Measurements from ENCODE around the gene DNAAF2.

Gene DNAAF2

GRCh38 chr14:49654511-49654910 is 19.5 kb upstream of the DNAAF2 start:
- DNase-seq (ENCODE audit: low read depth), result no peak
- no peak for TF ChIP-seq CTCF (conservative IDR thresholded peaks at IDR 0.05; ENCODE audit: low read depth, low read length)
- no peak overlapping the region for H3K4me3 ChIP-seq (ENCODE audit: low read length)

GRCh38 chr14:49653508-49653907 is 18.5 kb upstream of the DNAAF2 start:
- H3K4me3 ChIP-seq (ENCODE audit: low read length), result no peak overlapping the region
- DNase-seq (ENCODE audit: low read depth), result no peak
- no peak for TF ChIP-seq CTCF (conservative IDR thresholded peaks at IDR 0.05; ENCODE audit: low read depth, low read length)

GRCh38 chr14:49642163-49642562 is 7.1 kb upstream of the DNAAF2 start:
- no peak for DNase-seq (ENCODE audit: low read depth)
- no peak for TF ChIP-seq CTCF (conservative IDR thresholded peaks at IDR 0.05; ENCODE audit: low read depth, low read length)
- no peak overlapping the region for H3K4me3 ChIP-seq (ENCODE audit: low read length)

- DNase-seq (ENCODE audit: low read depth), result no peak
- no peak overlapping the region for H3K4me3 ChIP-seq (ENCODE audit: low read length)
- TF ChIP-seq CTCF (conservative IDR thresholded peaks at IDR 0.05; ENCODE audit: low read depth, low read length), result no peak
Measured at GRCh38 chr14:49641697-49642129, 6.7 kb upstream of the DNAAF2 start.

GRCh38 chr14:49640540-49641417 is 5.7 kb upstream of the DNAAF2 start:
- H3K4me3 ChIP-seq (ENCODE audit: low read length), result no peak overlapping the region
- DNase-seq (ENCODE audit: low read depth), result no peak
- TF ChIP-seq CTCF (conservative IDR thresholded peaks at IDR 0.05; ENCODE audit: low read depth, low read length), result no peak

GRCh38 chr14:49637534-49638078 is 2.6 kb upstream of the DNAAF2 start:
- DNase-seq (ENCODE audit: low read depth), result no peak
- no peak overlapping the region for H3K4me3 ChIP-seq (ENCODE audit: low read length)
- no peak for TF ChIP-seq CTCF (conservative IDR thresholded peaks at IDR 0.05; ENCODE audit: low read depth, low read length)

- H3K4me3 ChIP-seq (ENCODE audit: low read length), result no peak overlapping the region
- no peak for TF ChIP-seq CTCF (conservative IDR thresholded peaks at IDR 0.05; ENCODE audit: low read depth, low read length)
- no peak for DNase-seq (ENCODE audit: low read depth)
Measured at GRCh38 chr14:49636866-49637265, 1.8 kb upstream of the DNAAF2 start.

Measured in retinal pigment epithelial cell (primary cell).